H1 (cell line): Measurements from ENCODE around the gene SLC5A9. TPM values are rescaled to one million over a fixed set of nuclear protein-coding genes. Genes with fewer than 3 reads are reported as not detected.

Experiments
- CTCF ChIA-PET: fragments of 300-600 bp; sonication (Branson Sonifier 250); formaldehyde crosslinking; loops from one replicate; lab custom pipeline; 2021; ENCODE audit not compliant: partially characterized antibody; lab: Charles Lee
- POLR2A ChIA-PET: fragments of 300-600 bp; sonication (Branson Sonifier 250); formaldehyde crosslinking; loops from one replicate; lab custom pipeline; 2021; ENCODE audit warnings: inconsistent platforms; ENCODE audit not compliant: partially characterized antibody; lab: Charles Lee
- DNase-seq, 2 experiments: peaks; one replicate each; pipeline versions ENCODE4 v3.0.0 to v3.0.0-alpha.2; 2010 to 2022; ENCODE audit warnings: low spot score in 2 of 2, low read depth in 1 of 2, mixed read lengths in 1 of 2
- FAIRE-seq: peaks from 2 replicates; lab custom pipeline; 2011; peaks lifted over from hg19 to GRCh38; lab: Jason Lieb, UNC
- H2AFZ ChIP-seq: 2 replicates; pipeline ENCODE4 v1.8.1; 2012; ENCODE audit warnings: low read length, inconsistent platforms
- H2AK5ac ChIP-seq: 2 replicates; pipeline ENCODE4 v1.6.1; 2013; ENCODE audit warnings: low read depth, low read length
- H2BK120ac ChIP-seq: replicated peaks from 2 replicates; pipeline ENCODE3; 2013; ENCODE audit warnings: low read depth, low read length, inconsistent platforms
- H2BK12ac ChIP-seq: 2 replicates; pipeline ENCODE4 v1.6.1; 2013; ENCODE audit warnings: low read depth, low read length
- H2BK15ac ChIP-seq: 2 replicates; pipeline ENCODE4 v1.6.1; 2013; ENCODE audit warnings: low read length
- H2BK20ac ChIP-seq: 2 replicates; pipeline ENCODE4 v1.6.1; 2013; ENCODE audit warnings: low read length
- H2BK5ac ChIP-seq: 2 replicates; pipeline ENCODE4 v1.6.1; 2013; ENCODE audit warnings: low read depth, low read length
- H3K14ac ChIP-seq: 2 replicates; pipeline ENCODE4 v1.6.1; 2013; ENCODE audit warnings: inconsistent platforms; ENCODE audit not compliant: insufficient read length
- H3K18ac ChIP-seq: 2 replicates; pipeline ENCODE4 v1.6.1; 2013; ENCODE audit warnings: low read length; ENCODE audit errors: extremely low read depth
- H3K23ac ChIP-seq: 2 replicates; pipeline ENCODE4 v1.6.1; 2013; ENCODE audit warnings: inconsistent platforms; ENCODE audit not compliant: insufficient read length
- H3K23me2 ChIP-seq: 2 replicates; pipeline ENCODE4 v1.6.1; 2013; ENCODE audit warnings: low read depth, low read length
- H3K27ac ChIP-seq: 2 replicates; pipeline ENCODE4 v1.6.1; 2011; ENCODE audit warnings: low read depth, low read length, inconsistent platforms
- H3K27me3 ChIP-seq, 4 experiments: replicated peaks in 1 of 4; 1 replicate in 1 of 4; 2 replicates in 3 of 4; pipeline versions ENCODE4 v1.6.1 to v1.8.1; 2011 to 2013; ENCODE audit warnings: low read length in 3 of 4, mild to moderate bottlenecking in 3 of 4, inconsistent platforms in 2 of 4, mixed read lengths in 2 of 4, moderate library complexity in 1 of 4; ENCODE audit not compliant: control insufficient read depth in 3 of 4, insufficient read depth in 3 of 4; ENCODE audit errors: extremely low read depth in 1 of 4
- H3K36me3 ChIP-seq, 4 experiments: 2 replicates each; pipeline versions ENCODE4 v1.6.1 to v1.8.1; 2011 to 2013; ENCODE audit warnings: mild to moderate bottlenecking in 4 of 4, low read length in 3 of 4, moderate library complexity in 2 of 4, control low read depth in 1 of 4, inconsistent platforms in 1 of 4; ENCODE audit not compliant: insufficient read depth in 4 of 4, control insufficient read depth in 2 of 4
- H3K4ac ChIP-seq: replicated peaks from 2 replicates; pipeline ENCODE3; 2013; ENCODE audit warnings: low read length, low read depth, mixed read lengths, inconsistent platforms; ENCODE audit not compliant: insufficient read length
- H3K4me1 ChIP-seq, 4 experiments: replicated peaks in 1 of 4; 1 replicate in 1 of 4; 2 replicates in 3 of 4; pipeline versions ENCODE4 v1.6.1 to v1.8.1; 2011 to 2013; ENCODE audit warnings: low read length in 3 of 4, inconsistent platforms in 2 of 4, mixed read lengths in 1 of 4; ENCODE audit not compliant: insufficient read depth in 4 of 4, control insufficient read depth in 3 of 4
- H3K4me2 ChIP-seq, 2 experiments: 2 replicates each; pipeline versions ENCODE4 v1.6.1 to v1.8.1; 2011 to 2013; ENCODE audit warnings: low read depth in 2 of 2, low read length in 2 of 2, control low read depth in 1 of 2, inconsistent platforms in 1 of 2, mild to moderate bottlenecking in 1 of 2; ENCODE audit not compliant: insufficient read depth in 1 of 2
- H3K4me3 ChIP-seq, 4 experiments: fragments of 200-600, 300-600 bp in 1 of 4; sonication (generic), shearing (Covaris generic), sonication (Bioruptor Twin) in 1 of 4; 2 replicates each; pipeline versions ENCODE4 v1.5.1 to v1.8.1; 2011 to 2016; ENCODE audit warnings: low read length in 4 of 4, low read depth in 3 of 4, control low read depth in 2 of 4, inconsistent platforms in 2 of 4, mild to moderate bottlenecking in 2 of 4, mixed read lengths in 1 of 4, moderate library complexity in 1 of 4; ENCODE audit not compliant: insufficient read depth in 2 of 4; ENCODE audit errors: extremely low read depth in 1 of 4
- H3K56ac ChIP-seq: replicated peaks from 2 replicates; pipeline ENCODE3; 2013; ENCODE audit warnings: low read depth, mild to moderate bottlenecking, mixed read lengths, low read length, inconsistent platforms; ENCODE audit not compliant: insufficient read length
- H3K79me1 ChIP-seq: 2 replicates; pipeline ENCODE4 v1.6.1; 2013; ENCODE audit warnings: low read depth, low read length, control low read depth
- H3K79me2 ChIP-seq, 2 experiments: 2 replicates each; pipeline versions ENCODE4 v1.6.1 to v1.8.1; 2012 to 2013; ENCODE audit warnings: low read length in 2 of 2, mild to moderate bottlenecking in 2 of 2, inconsistent platforms in 1 of 2; ENCODE audit not compliant: insufficient read depth in 2 of 2, control insufficient read depth in 1 of 2
- H3K9ac ChIP-seq, 4 experiments: replicated peaks in 1 of 4; 1 replicate in 1 of 4; 2 replicates in 3 of 4; pipeline versions ENCODE4 v1.6.1 to v1.8.1; 2011 to 2013; ENCODE audit warnings: low read depth in 3 of 4, low read length in 3 of 4, control low read depth in 2 of 4, mild to moderate bottlenecking in 2 of 4, moderate library complexity in 2 of 4, inconsistent platforms in 1 of 4; ENCODE audit errors: extremely low read depth in 1 of 4
- H3K9me3 ChIP-seq, 2 experiments: 2 replicates each; pipeline versions ENCODE4 v1.6.1 to v1.8.1; 2012 to 2013; ENCODE audit warnings: mild to moderate bottlenecking in 2 of 2, moderate library complexity in 2 of 2, control low read depth in 1 of 2, inconsistent platforms in 1 of 2, low read depth in 1 of 2, low read length in 1 of 2, mixed read lengths in 1 of 2; ENCODE audit not compliant: insufficient read depth in 2 of 2
- H4K20me1 ChIP-seq, 2 experiments: replicated peaks in 1 of 2; 2 replicates each; pipeline versions ENCODE3 to v1.8.1; 2011 to 2013; ENCODE audit warnings: inconsistent platforms in 2 of 2, low read length in 2 of 2, mild to moderate bottlenecking in 1 of 2; ENCODE audit not compliant: insufficient read depth in 2 of 2, control insufficient read depth in 1 of 2
- H4K5ac ChIP-seq: 2 replicates; pipeline ENCODE4 v1.6.1; 2013; ENCODE audit warnings: low read length, low read depth, mixed read lengths, inconsistent platforms; ENCODE audit not compliant: insufficient read length
- H4K8ac ChIP-seq: 2 replicates; pipeline ENCODE4 v1.8.0; 2013; ENCODE audit warnings: mild to moderate bottlenecking, moderate library complexity, low read length, inconsistent platforms; ENCODE audit not compliant: insufficient read depth; ENCODE audit errors: extremely low read depth
- H4K91ac ChIP-seq: replicated peaks from 2 replicates; pipeline ENCODE3; 2013; ENCODE audit warnings: low read length, mixed read lengths, inconsistent platforms; ENCODE audit not compliant: insufficient read length
- CTCF ChIP-seq, 3 experiments: IDR thresholded peaks; 1 replicate in 2 of 3; 2 replicates in 1 of 3; pipeline versions ENCODE4 v1.5.1 to v1.6.1; 2011; ENCODE audit warnings: low read length in 3 of 3, mild to moderate bottlenecking in 3 of 3, inconsistent platforms in 2 of 3, low read depth in 1 of 3, moderate library complexity in 1 of 3; ENCODE audit not compliant: insufficient read depth in 1 of 3; ENCODE audit errors: control extremely low read depth in 1 of 3
- FOSL1 ChIP-seq: IDR thresholded peaks from 2 replicates; pipeline ENCODE4 v1.6.1; 2011; ENCODE audit warnings: mild to moderate bottlenecking, low read depth, low read length, moderate library complexity; ENCODE audit not compliant: insufficient read depth
- GABPA ChIP-seq: IDR thresholded peaks from 2 replicates; pipeline ENCODE4 v1.6.1; 2011; ENCODE audit warnings: mild to moderate bottlenecking, low read length, moderate library complexity, borderline replicate concordance; ENCODE audit not compliant: insufficient read depth
- KDM4A ChIP-seq: IDR thresholded peaks from one replicate; pipeline ENCODE4 v1.7.1; 2012; ENCODE audit warnings: low read depth, mild to moderate bottlenecking, moderate library complexity, low read length, inconsistent platforms; ENCODE audit not compliant: severe bottlenecking
- KDM5A ChIP-seq: fragments of 200-600 bp; IDR thresholded peaks from 2 replicates; pipeline ENCODE4 v1.7.1; 2012; ENCODE audit warnings: mild to moderate bottlenecking, low read length, inconsistent platforms, mixed read lengths
- NANOG ChIP-seq: IDR thresholded peaks from 2 replicates; pipeline ENCODE4 v1.6.1; 2011; ENCODE audit warnings: low read length, low read depth, mild to moderate bottlenecking, inconsistent platforms; ENCODE audit not compliant: insufficient read depth, poor library complexity, severe bottlenecking
- SIN3A ChIP-seq, 2 experiments: IDR thresholded peaks in 1 of 2; conservative IDR thresholded peaks in 1 of 2; 2 replicates each; pipeline ENCODE4 v1.6.1; 2011 to 2012; ENCODE audit warnings: low read length in 2 of 2, improper control_type of control experiment in 1 of 2, low read depth in 1 of 2, mild to moderate bottlenecking in 1 of 2
- TEAD4 ChIP-seq: IDR thresholded peaks from 2 replicates; pipeline ENCODE4 v1.6.1; 2012; ENCODE audit warnings: low read depth, low read length, inconsistent platforms, mixed read lengths
- WGBS, 2 experiments: shearing (Covaris generic) in 1 of 2; methylation state at CpG; one replicate each; pipeline versions ENCODE4 v1.1.6 to v1.1.7; 2013 to 2015; ENCODE audit warnings: low lambda C conversion rate in 2 of 2, mixed read lengths in 2 of 2, inconsistent platforms in 1 of 2, low coverage in 1 of 2, missing lambda C conversion rate in 1 of 2; ENCODE audit not compliant: insufficient replicate concordance in 2 of 2, insufficient coverage in 1 of 2, insufficient read length in 1 of 2; ENCODE audit errors: extremely low coverage in 1 of 2, missing lambda C conversion rate in 1 of 2; 5-methylcytosine and 5-hydroxymethylcytosine counted together
- polyA plus RNA-seq, 7 experiments: library from polyadenylated mRNA; depleted of rRNA in 3 of 7; stranded (reverse) in 5 of 7; unstranded in 2 of 7; fragments of >200 nt in 5 of 7; fragments of 200-250 nt in 2 of 7; gene quantifications; 1 replicate in 5 of 7; 2 replicates in 1 of 7; 4 replicates in 1 of 7; pipeline versions ENCODE4 v1.2.1 to v1.2.3, GENCODE V29; 2011 to 2013; ENCODE audit warnings: missing spikeins in 2 of 7, mixed read lengths in 2 of 7
- total RNA-seq: library from RNA; stranded (reverse); fragmentation: NEBNext Ultra II Directional; extraction: Animal tissue kit (Norgen Biotek cat#: 25700); gene quantifications from 2 replicates; pipeline ENCODE4 v1.2.1, GENCODE V29; 2021
- TF ChIP-seq, protein P1 (sequence below): IDR thresholded peaks from 2 replicates; pipeline ENCODE4 v1.6.1; 2012; ENCODE audit warnings: low read length, inconsistent platforms

SLC5A9 gene
- total and polyA plus RNA-seq, 2 of the 8 experiments (the other 6 are each of a cell fraction or from before 2014, with no cell fraction given): 0.03 TPM; not detected in 1

GRCh38 chr1:48263041-48263440 is 40.5 kb downstream of the SLC5A9 start:
- no peak overlapping the region for H2BK15ac ChIP-seq
- 88% methylated on average over 1 of the region's 1 CpG; no CpG with 5 or more reads in 1 of the 2 experiments for WGBS, 2 experiments
- no peak overlapping the region for H4K8ac ChIP-seq
- H4K5ac ChIP-seq: no peak overlapping the region
- no peak overlapping the region for H3K4ac ChIP-seq
- H2BK12ac ChIP-seq: no peak overlapping the region
- no peaks in the 10 kb centered on the region for H3K23me2 ChIP-seq
- ChIA-PET CTCF (interaction anchor here (1.4 kb wide), 1 partner anchor 268 kb away, joined by 3 read pairs; no protein-coding TSS in a partner anchor), POLR2A (no interaction called here)
- H3K79me2 ChIP-seq: no peaks in the 10 kb centered on the region
- no peak overlapping the region for H3K4me2 ChIP-seq
- H3K14ac ChIP-seq: no peak overlapping the region
- no peaks in the 10 kb centered on the region for H4K20me1 ChIP-seq
- H3K36me3 ChIP-seq: no peaks in the 10 kb centered on the region
- H3K4me3 ChIP-seq: no peak overlapping the region
- H3K4me1 ChIP-seq: no peaks in the 10 kb centered on the region
- H3K79me1 ChIP-seq: no peaks in the 10 kb centered on the region
- H2AK5ac ChIP-seq: no peak overlapping the region
- FAIRE-seq (no peak), DNase-seq (no peak)
- no peak overlapping the region for H2BK5ac ChIP-seq
- no peak overlapping the region for H2BK120ac ChIP-seq
- peaks cover 0 to 2% of the 10 kb centered on the region in 2 experiments; a peak in 1 of 4 replicates for H3K9me3 ChIP-seq
- no peaks in the 10 kb centered on the region for H3K27me3 ChIP-seq
- H4K91ac ChIP-seq: no peak overlapping the region
- no peak overlapping the region for H2BK20ac ChIP-seq
- no peak overlapping the region for H3K9ac ChIP-seq
- no peak overlapping the region for H3K18ac ChIP-seq
- H3K23ac ChIP-seq: no peak overlapping the region
- H3K56ac ChIP-seq: no peak overlapping the region
- no peak overlapping the region for H2AFZ ChIP-seq
- no peak overlapping the region for H3K27ac ChIP-seq
- TF ChIP-seq SIN3A (conservative IDR thresholded peaks at IDR 0.05 in 1 of 2, IDR thresholded peaks at IDR 0.05 in 1 of 2; ENCODE audit: low read depth in 1 of 2, low read length in 2 of 2): no peak
- TF ChIP-seq KDM4A: no peak
- TF ChIP-seq, protein P1, sequence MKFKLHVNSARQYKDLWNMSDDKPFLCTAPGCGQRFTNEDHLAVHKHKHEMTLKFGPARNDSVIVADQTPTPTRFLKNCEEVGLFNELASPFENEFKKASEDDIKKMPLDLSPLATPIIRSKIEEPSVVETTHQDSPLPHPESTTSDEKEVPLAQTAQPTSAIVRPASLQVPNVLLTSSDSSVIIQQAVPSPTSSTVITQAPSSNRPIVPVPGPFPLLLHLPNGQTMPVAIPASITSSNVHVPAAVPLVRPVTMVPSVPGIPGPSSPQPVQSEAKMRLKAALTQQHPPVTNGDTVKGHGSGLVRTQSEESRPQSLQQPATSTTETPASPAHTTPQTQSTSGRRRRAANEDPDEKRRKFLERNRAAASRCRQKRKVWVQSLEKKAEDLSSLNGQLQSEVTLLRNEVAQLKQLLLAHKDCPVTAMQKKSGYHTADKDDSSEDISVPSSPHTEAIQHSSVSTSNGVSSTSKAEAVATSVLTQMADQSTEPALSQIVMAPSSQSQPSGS: no peak
- TF ChIP-seq CTCF (IDR thresholded peaks at IDR 0.05; ENCODE audit: control extremely low read depth in 1 of 3, insufficient read depth in 1 of 3, low read depth in 1 of 3, low read length in 3 of 3): no peak
- no peak for TF ChIP-seq KDM5A
- no peak for TF ChIP-seq GABPA
- no peak for TF ChIP-seq NANOG
- no peak for TF ChIP-seq FOSL1
- TF ChIP-seq TEAD4: no peak
